ENCODE data around the gene DNAJC28. TPM values are rescaled to one million over a fixed set of nuclear protein-coding genes. Genes with fewer than 3 reads are reported as not detected.

Gene DNAJC28
- total and polyA plus RNA-seq, 9 of the 15 experiments (the other 6 are each of a cell fraction or from before 2014, with no cell fraction given) = 0.68 to 2.5 (median 1.1) TPM

- TF ChIP-seq FUS (optimal IDR thresholded peaks at IDR 0.05; ENCODE audit: low read depth, low read length) (no peak), CBX3 (IDR thresholded peaks at IDR 0.05; ENCODE audit: borderline replicate concordance in 1 of 2, low read length in 2 of 2) (peak in 1 of 2 experiments; percentile 52; a peak in 1 of 3 replicates), ZBTB40 (IDR thresholded peaks at IDR 0.05) (peak; percentile 9; the same call in 1 of the 2 replicates), ZBTB40 (CRISPR knock-in tag; IDR thresholded peaks at IDR 0.05) (no peak), HDAC3 (IDR thresholded peaks at IDR 0.05; ENCODE audit: borderline replicate concordance, partially characterized antibody) (no peak), SRSF7 (optimal IDR thresholded peaks at IDR 0.05; ENCODE audit: low read depth, low read length) (no peak), RHOXF2B (CRISPR knock-in tag; conservative IDR thresholded peaks at IDR 0.05) (no peak), CEBPB (tag; IDR thresholded peaks at IDR 0.05) (peak; percentile 82), ATF1 (CRISPR knock-in tag; IDR thresholded peaks at IDR 0.05) (no peak), ATF1 (tag; IDR thresholded peaks at IDR 0.05) (peak; percentile 41), AFF1 (IDR thresholded peaks at IDR 0.05; ENCODE audit: low read depth in 1 of 2, partially characterized antibody in 2 of 2) (peak in 1 of 2 experiments; percentile 11), HMG20B (CRISPR knock-in tag; IDR thresholded peaks at IDR 0.05) (no peak), FOXM1 (IDR thresholded peaks at IDR 0.05; ENCODE audit: low read depth) (0 out of 2 replicates have a peak, but pooled peaks have one; percentile 17), FOXM1 (CRISPR knock-in tag; IDR thresholded peaks at IDR 0.05; ENCODE audit: low read depth) (no peak)
These were observed 49.7 kb upstream of the DNAJC28 start (continued) for GRCh38 chr21:33541105-33541711.

Data from K562 (cell line).